Measurements from ENCODE around the gene FARS2. TPM values are rescaled to one million over a fixed set of nuclear protein-coding genes. Genes with fewer than 3 reads are reported as not detected.

Gene FARS2
- polyA plus RNA-seq, 1 donor (not counting 4 experiments of a cell fraction or from before 2014, with no cell fraction given): 21.3 TPM

DNA sequence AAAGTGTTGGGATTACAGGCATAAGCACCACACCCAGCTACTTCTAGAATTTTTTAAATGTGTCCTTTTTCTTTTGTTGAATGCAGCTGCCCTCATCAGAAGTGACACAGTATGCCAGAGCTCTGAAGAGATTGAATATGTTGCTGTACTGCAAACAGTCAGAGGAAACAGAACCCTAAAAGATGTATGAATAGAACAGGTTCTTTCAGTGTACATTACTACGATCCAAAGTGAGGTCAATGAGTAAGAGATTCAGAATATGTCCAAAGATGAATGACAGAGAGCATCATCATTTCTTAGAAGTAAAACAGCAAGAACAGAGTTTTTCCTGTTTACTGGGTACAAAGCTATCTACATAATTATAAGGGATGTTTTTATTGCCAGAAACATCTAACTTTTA lies 476.9 kb downstream of the FARS2 start:
- Histone ChIP-seq H3K36me3 (ENCODE audit: control insufficient read depth in 2 of 2, extremely low read depth in 1 of 2, insufficient read depth in 2 of 2, low read length in 2 of 2) (no peaks in the 10 kb centered on the region), H3K9me1 (ENCODE audit: control insufficient read depth, extremely low read depth, insufficient read depth, low read length) (no peaks in the 10 kb centered on the region), H3K4me1 (ENCODE audit: control insufficient read depth, extremely low read depth, insufficient read depth, low read length) (no peaks in the 10 kb centered on the region), H3K9ac (ENCODE audit: control insufficient read depth, extremely low read depth, insufficient read depth, low read length) (no peak overlapping the region), H2AFZ (ENCODE audit: control insufficient read depth, low read length) (no peak overlapping the region), H3K4me3 (ENCODE audit: control insufficient read depth in 2 of 3, extremely low read depth in 1 of 3, insufficient read depth in 2 of 3, low read depth in 1 of 3, low read length in 3 of 3) (no peak overlapping the region), H3K27me3 (ENCODE audit: control insufficient read depth, extremely low read depth, insufficient read depth, low read length) (no peaks in the 10 kb centered on the region), H3K4me2 (ENCODE audit: control insufficient read depth, extremely low read depth, insufficient read depth, low read depth, low read length) (no peak overlapping the region), H3K27ac (ENCODE audit: control insufficient read depth, insufficient read depth, low read length) (no peak overlapping the region), H3K79me2 (ENCODE audit: control insufficient read depth, insufficient read depth, low read length) (no peaks in the 10 kb centered on the region), H4K20me1 (ENCODE audit: control insufficient read depth, extremely low read depth, insufficient read depth, low read length) (no peaks in the 10 kb centered on the region), H3K9me3 (ENCODE audit: control insufficient read depth, low read depth, low read length) (no peaks in the 10 kb centered on the region)
- no peak for FAIRE-seq
- dilution Hi-C loops (cut with MboI; ENCODE audit: extremely low pct_ligation_motif_present, low sequenced_read_pairs): no loop called here
- DNase-seq (ENCODE audit: low read depth, low spot score): no peak
- TF ChIP-seq, protein P1, sequence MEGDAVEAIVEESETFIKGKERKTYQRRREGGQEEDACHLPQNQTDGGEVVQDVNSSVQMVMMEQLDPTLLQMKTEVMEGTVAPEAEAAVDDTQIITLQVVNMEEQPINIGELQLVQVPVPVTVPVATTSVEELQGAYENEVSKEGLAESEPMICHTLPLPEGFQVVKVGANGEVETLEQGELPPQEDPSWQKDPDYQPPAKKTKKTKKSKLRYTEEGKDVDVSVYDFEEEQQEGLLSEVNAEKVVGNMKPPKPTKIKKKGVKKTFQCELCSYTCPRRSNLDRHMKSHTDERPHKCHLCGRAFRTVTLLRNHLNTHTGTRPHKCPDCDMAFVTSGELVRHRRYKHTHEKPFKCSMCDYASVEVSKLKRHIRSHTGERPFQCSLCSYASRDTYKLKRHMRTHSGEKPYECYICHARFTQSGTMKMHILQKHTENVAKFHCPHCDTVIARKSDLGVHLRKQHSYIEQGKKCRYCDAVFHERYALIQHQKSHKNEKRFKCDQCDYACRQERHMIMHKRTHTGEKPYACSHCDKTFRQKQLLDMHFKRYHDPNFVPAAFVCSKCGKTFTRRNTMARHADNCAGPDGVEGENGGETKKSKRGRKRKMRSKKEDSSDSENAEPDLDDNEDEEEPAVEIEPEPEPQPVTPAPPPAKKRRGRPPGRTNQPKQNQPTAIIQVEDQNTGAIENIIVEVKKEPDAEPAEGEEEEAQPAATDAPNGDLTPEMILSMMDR (optimal IDR thresholded peaks at IDR 0.05 in 1 of 3, IDR thresholded peaks at IDR 0.05 in 1 of 3, conservative IDR thresholded peaks at IDR 0.05 in 1 of 3; ENCODE audit: extremely low read depth in 1 of 3, insufficient read depth in 2 of 3, low read length in 3 of 3): no peak
- no peak for TF ChIP-seq EZH2 (IDR thresholded peaks at IDR 0.05; ENCODE audit: low read length)

DNA sequence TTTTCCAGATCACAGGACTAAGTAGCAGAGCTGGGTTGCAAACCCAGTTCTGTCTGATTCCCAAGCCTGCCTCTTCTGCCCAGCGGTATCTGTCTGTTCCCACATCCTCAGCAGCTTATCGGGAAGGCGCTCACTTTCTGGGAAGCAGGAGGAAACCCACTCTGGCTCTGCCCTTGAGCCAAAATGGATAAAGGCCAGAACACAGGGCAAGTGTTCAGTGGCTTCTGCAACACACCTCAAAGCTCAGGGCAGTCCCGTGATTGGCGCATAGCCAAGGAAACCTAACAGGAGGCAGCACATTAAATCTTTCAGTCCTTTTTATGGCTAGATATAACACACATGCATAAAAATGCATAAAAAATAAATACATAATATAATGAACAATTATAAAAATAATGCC lies 483.2 kb downstream of the FARS2 start:
- Histone ChIP-seq H3K4me3 (ENCODE audit: control insufficient read depth in 2 of 3, extremely low read depth in 1 of 3, insufficient read depth in 2 of 3, low read depth in 1 of 3, low read length in 3 of 3) (no peak overlapping the region), H3K36me3 (ENCODE audit: control insufficient read depth in 2 of 2, extremely low read depth in 1 of 2, insufficient read depth in 2 of 2, low read length in 2 of 2) (no peaks in the 10 kb centered on the region), H3K27me3 (ENCODE audit: control insufficient read depth, extremely low read depth, insufficient read depth, low read length) (no peaks in the 10 kb centered on the region), H3K4me2 (ENCODE audit: control insufficient read depth, extremely low read depth, insufficient read depth, low read depth, low read length) (no peak overlapping the region), H2AFZ (ENCODE audit: control insufficient read depth, low read length) (no peak overlapping the region), H3K27ac (ENCODE audit: control insufficient read depth, insufficient read depth, low read length) (no peak overlapping the region), H4K20me1 (ENCODE audit: control insufficient read depth, extremely low read depth, insufficient read depth, low read length) (no peaks in the 10 kb centered on the region), H3K9me1 (ENCODE audit: control insufficient read depth, extremely low read depth, insufficient read depth, low read length) (no peaks in the 10 kb centered on the region), H3K9ac (ENCODE audit: control insufficient read depth, extremely low read depth, insufficient read depth, low read length) (no peak overlapping the region), H3K79me2 (ENCODE audit: control insufficient read depth, insufficient read depth, low read length) (no peaks in the 10 kb centered on the region), H3K9me3 (ENCODE audit: control insufficient read depth, low read depth, low read length) (no peaks in the 10 kb centered on the region), H3K4me1 (ENCODE audit: control insufficient read depth, extremely low read depth, insufficient read depth, low read length) (no peaks in the 10 kb centered on the region)
- FAIRE-seq: no peak
- DNase-seq (ENCODE audit: low read depth, low spot score): no peak
- dilution Hi-C loops (cut with MboI; ENCODE audit: extremely low pct_ligation_motif_present, low sequenced_read_pairs): no loop called here
- TF ChIP-seq EZH2 (IDR thresholded peaks at IDR 0.05; ENCODE audit: low read length): no peak
- TF ChIP-seq, protein P1 (optimal IDR thresholded peaks at IDR 0.05 in 1 of 3, IDR thresholded peaks at IDR 0.05 in 1 of 3, conservative IDR thresholded peaks at IDR 0.05 in 1 of 3; ENCODE audit: extremely low read depth in 1 of 3, insufficient read depth in 2 of 3, low read length in 3 of 3): no peak
